GM21526 (cell line): Measurements from ENCODE around the gene ARHGAP4.
A peak's percentile ranks its signal among the peaks of the same experiment; 100 is the strongest.

ENCODE experiments used
- ATAC-seq: cut with Tn5 transposase; IDR thresholded peaks from one replicate; pipeline ENCODE4 v1.9.1; 2021; ENCODE audit warnings: moderate library complexity; ENCODE audit not compliant: unreplicated experiment, low FRiP score

ARHGAP4 gene

GRCh38 chrX:153947009-153947769 is 21.1 kb upstream of the ARHGAP4 start:
- peak; percentile 71 for ATAC-seq

- no peak for ATAC-seq
These were observed 20.2 kb upstream of the ARHGAP4 start for GRCh38 chrX:153945956-153946943.

GRCh38 chrX:153944800-153945150 is 18.7 kb upstream of the ARHGAP4 start:
- no peak for ATAC-seq

- no peak for ATAC-seq
These were observed 18.2 kb upstream of the ARHGAP4 start, which contains the start of gene RENBP for GRCh38 chrX:153944140-153944799. RENBP (minus strand) TSS chrX:153944643; CDS start chrX:153944610, 33 bp downstream.

- no peak for ATAC-seq
These were observed 15.5 kb upstream of the ARHGAP4 start for GRCh38 chrX:153941336-153942252.

- no peak for ATAC-seq
These were observed 13.5 kb upstream of the ARHGAP4 start for GRCh38 chrX:153939573-153939972.

GRCh38 chrX:153938226-153938786 is 12.2 kb upstream of the ARHGAP4 start:
- no peak for ATAC-seq

- ATAC-seq, result no peak
These were observed 11.0 kb upstream of the ARHGAP4 start for GRCh38 chrX:153937056-153937455.

- peak; percentile 9 for ATAC-seq
These were observed 9.3 kb upstream of the ARHGAP4 start for GRCh38 chrX:153935326-153935851.

- peak; percentile 86 for ATAC-seq
These were observed 8.8 kb upstream of the ARHGAP4 start, which contains the start of gene NAA10 for GRCh38 chrX:153934762-153935325. NAA10 (minus strand) TSS chrX:153935037; CDS start chrX:153934904, 133 bp downstream.

GRCh38 chrX:153934148-153934761 is 8.2 kb upstream of the ARHGAP4 start:
- peak; percentile 14 for ATAC-seq

GRCh38 chrX:153933748-153934147 is 7.7 kb upstream of the ARHGAP4 start:
- ATAC-seq, result no peak

- ATAC-seq, result no peak
These were observed 6.3 kb upstream of the ARHGAP4 start for GRCh38 chrX:153932220-153932915.

GRCh38 chrX:153931748-153932147 is 5.7 kb upstream of the ARHGAP4 start:
- no peak for ATAC-seq

GRCh38 chrX:153931151-153931550 is 5.1 kb upstream of the ARHGAP4 start:
- no peak for ATAC-seq

GRCh38 chrX:153930011-153930910 is 4.2 kb upstream of the ARHGAP4 start:
- ATAC-seq, result no peak

GRCh38 chrX:153929576-153929975 is 3.5 kb upstream of the ARHGAP4 start:
- ATAC-seq, result no peak
